HG03378 (cell line): Measurements from ENCODE around the gene MICAL3.

ENCODE experiments used
- ATAC-seq: cut with Tn5 transposase; IDR thresholded peaks from one replicate; pipeline ENCODE4 v1.9.1; 2021; ENCODE audit warnings: mild to moderate bottlenecking, moderate library complexity; ENCODE audit not compliant: unreplicated experiment

Gene MICAL3

DNA sequence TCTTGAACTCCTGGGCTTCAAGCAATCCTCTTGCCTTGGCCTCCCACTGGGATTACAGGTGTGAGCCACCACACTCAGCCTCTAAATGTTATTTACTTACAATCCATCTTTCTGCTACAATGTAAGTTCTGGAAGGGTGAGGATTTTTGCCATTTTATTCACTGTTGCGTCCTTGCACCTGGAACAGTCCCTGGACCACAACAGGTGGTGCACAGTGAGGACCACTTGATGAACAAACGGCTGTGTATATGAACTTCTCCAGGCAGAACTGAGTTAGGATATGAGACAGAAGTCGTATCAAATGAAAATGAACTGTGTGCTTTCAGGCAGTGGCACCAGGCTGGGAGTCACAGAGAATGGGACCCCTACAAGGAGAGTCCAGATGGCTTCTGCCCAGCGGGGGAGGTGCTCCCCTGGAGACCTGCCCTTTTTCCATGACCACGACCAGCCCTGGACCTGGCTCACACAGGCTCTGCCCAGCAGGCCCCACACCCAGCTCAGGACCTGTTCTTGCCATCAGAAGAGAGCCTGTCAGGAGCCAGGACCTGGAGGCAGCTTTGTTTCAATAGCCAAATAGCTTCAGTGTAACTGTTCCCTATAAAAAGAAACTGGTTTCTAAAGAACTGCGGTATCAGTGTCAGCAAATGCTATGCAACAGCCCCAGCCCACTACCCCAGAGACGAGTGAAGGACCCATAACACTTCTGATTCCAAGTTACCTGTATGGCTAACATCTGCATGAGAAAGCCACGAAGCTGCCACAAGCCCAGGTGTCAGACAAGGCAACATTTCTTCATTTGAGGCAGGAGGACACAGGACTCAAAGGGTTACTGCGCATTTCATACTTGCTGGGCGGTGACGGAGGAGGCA lies 104.9 kb downstream of the MICAL3 start:
- ATAC-seq: no peak

DNA sequence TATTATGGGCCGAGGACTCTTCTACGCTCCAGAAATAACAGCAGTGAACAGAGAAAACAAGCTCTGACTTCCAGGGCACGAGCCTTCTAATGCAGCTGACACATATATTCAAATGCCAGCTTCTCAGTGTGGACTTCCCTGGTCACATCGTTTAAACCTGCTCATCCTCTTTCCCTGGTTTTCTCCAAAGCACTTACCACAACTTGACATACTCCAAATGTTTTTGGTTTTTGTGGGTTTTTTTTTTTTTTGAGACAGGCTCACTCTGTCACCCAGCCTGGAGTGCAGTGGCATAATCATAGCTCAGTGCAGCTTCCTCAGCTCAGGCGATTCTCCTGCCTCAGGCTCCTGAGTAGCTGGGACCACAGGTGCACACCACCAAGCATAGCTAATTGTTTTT lies 105.5 kb downstream of the MICAL3 start:
- ATAC-seq: no peak

DNA sequence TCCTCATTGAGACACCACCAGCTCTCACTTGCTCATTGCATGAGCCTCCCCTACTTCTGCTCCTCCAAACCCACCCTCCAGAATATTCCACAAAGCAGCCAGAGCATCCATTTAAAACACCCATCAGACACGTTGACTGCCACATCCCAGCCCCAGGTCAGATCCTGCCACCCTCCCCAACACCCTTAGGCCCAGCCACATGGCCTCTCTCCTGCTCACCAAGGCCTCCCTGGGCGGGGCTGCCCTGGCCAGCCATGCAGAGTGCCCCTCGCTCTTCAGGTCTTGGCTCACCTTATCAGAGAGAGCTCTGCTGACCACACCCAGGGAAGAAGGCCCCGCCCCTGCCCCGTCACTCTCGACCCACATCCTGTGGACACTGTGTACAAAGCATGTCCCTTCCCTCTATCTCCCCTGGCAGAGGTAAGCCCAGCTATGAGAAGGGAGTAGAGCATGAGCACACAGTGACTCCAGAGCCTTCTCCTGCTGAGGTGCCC lies 106.8 kb downstream of the MICAL3 start:
- no peak for ATAC-seq

DNA sequence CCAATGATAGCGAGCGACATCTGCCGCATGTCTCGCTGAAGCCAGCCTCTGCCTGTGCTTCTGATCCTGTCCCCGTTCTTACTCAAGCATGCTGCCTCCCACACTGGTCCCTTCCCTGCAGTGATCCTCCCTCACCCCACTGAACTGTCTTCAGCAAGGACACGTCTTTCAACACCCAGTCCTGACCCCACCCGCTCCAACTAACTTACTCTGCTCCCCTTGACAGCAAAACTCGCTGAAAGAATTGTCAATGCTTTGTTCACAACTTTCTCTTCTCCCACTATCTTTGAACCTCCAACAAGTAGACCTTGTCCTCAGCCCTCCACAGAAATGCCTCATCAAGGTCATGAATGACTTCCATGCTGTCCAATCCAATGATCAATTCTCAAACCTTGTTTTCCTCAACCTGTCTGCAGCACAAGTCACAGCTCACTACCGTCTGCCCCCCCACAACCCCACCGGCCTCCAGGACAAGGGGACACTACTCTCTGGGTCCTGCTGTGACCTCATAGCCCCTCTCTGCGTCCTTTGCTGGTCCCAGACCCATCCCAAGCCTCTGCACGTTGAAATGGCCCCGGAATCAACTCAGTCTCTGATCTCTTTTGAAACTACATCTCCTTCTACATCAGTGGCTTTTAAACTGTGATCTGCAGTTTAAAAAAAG lies 108.0 kb downstream of the MICAL3 start:
- no peak for ATAC-seq

DNA sequence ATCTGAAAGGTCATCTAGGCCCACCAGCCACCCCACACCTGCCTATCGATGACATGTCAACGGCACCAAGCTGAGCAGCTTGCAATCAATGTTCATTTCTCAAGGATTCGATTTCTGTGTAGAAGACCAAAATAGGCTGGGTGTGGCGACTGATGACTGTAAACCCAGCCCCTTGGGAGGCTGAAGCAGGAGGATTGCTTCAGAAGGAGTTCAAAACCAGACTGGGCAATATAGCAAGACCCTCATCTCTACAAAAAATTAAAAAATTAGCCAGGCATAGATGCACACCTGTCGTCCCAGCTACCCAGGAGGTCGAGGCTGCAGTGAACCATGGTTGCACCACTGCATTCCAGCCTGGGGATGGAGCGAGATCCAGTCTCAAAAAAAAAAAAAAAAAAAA lies 108.7 kb downstream of the MICAL3 start:
- no peak for ATAC-seq

DNA sequence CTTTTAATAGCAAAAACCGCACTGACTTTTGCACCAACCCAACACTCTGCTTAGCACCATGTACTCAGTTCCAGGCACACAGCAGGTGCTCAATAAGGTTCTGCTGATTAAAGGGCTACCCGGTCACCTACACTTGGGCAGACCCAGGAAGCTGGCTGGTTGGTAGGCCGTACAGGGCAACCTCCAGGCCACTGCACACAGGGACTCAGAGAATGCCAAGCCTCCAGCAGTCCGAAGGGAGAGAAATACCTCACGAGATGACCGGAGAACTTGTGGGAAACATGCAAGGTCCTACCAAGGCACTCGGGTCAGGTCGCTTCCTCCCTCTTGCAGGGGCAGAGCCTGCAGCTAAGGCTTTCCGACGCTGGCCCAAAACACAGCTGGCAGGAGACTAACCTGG lies 109.2 kb downstream of the MICAL3 start:
- ATAC-seq: no peak

DNA sequence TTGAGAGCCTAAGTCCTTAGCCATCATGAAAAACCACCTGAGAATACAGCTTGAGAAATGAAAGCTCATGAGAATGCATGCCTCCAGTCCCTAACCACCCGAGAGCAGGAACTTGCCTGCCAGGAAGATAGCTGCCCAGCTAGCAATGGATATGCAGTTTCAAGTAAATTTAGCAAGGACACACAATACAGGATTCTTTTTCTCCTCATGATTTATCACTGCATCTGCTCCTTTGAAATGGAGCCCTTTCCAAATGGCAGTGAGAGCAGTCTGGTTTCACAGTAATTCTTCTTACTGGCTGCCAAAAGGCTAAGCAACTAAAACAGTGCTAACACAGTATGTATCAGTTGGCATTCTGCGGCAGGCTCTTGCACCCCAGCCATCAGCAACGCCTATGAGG lies 109.9 kb downstream of the MICAL3 start:
- ATAC-seq: no peak

DNA sequence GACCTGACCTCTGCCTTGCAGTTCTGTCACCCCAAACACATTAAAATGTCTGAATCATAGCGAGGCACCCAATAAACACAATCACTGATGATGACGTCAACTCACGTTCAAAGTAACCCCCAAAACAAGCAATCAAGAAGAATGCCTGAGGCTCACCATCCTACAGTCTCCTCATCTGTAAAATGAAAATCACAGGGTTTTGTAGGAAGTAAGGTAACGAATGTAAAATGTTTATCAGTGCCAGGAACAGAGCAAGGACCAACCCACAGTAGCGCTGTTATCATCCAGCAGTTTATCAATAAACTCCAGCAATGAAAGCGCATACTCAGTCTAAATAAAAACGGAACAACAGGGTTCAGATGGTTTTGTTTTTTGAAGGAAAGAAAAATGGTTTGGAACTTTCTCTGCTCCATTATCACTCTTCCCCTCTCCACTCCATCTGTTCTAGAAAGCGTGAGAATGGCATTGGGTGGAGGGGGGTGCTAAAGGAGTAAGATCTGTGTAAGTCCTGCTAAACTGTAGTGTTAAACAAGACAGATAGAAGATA lies 110.5 kb downstream of the MICAL3 start:
- ATAC-seq: no peak

DNA sequence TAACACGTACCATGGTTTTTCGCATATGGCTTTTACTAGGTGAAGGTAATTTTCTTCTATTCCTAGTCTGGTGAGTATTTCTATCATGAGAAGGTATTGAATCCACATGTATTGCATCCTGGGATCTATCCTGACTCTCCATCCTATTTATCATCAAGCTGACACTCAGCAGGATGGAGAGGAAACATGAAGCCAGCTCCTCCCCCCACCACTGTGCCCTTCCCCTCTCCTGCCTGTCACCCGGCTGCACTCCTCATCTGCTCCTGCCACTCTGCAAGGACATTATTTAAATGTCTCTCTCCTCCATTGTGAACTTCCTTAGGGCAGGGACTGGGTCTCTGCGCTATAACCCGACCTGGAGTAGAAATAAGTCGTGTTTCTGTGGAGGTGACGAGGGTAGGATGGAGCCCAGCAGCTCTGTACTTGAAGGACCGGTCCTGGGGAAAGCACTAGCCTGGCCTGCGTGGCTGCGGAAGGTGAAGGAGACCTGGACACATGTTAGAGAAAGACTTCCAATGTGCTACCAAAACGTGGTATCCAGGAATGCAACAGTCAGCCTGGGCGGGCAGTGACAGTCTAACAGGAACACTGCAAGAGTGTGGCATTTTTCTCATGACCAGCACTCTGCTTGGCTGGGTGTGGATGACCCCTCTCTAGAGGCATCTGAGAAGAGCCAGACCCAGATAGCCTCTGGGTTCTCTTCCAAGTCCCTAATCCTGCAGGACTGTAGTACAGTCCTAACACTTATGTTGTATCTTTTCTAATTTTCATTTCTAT lies 111.2 kb downstream of the MICAL3 start:
- no peak for ATAC-seq

DNA sequence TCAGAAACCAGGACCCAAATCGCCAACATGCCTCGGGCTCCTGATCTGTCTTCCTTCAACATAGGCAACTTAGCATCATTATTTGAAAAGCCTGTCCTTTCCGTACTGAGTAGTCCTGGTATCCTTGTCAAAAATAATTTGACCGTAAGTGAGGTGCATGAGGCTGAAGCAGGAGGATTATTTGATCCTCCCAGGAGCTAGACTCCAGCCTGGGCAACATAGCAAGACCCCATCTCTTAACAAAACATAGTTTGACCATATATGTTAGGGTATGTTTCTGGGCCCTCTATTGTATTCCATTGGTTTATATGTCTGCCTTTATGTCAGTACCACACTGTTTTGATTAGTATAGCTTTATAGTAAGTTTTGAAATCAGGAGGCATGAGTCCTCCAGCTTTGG lies 112.5 kb downstream of the MICAL3 start:
- ATAC-seq: no peak

DNA sequence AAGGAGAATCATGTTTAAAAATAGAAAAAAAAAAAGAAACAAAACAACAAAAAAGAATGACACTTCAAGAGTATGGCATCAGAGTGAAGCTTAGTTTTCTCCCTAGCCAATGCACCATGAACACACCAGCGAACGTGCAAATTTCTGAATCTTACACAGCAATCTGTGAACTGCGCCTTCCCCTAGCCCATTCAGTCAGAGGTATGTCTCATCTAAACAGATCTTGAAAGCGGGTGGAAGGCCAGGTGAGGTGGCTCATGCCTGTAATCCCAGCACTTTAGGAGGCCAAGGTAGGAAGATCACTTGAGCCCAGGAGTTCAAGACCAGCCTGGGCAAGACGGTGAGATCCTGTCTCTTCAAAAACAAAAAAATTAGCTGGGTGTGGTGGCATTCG lies 113.1 kb downstream of the MICAL3 start:
- ATAC-seq: no peak

DNA sequence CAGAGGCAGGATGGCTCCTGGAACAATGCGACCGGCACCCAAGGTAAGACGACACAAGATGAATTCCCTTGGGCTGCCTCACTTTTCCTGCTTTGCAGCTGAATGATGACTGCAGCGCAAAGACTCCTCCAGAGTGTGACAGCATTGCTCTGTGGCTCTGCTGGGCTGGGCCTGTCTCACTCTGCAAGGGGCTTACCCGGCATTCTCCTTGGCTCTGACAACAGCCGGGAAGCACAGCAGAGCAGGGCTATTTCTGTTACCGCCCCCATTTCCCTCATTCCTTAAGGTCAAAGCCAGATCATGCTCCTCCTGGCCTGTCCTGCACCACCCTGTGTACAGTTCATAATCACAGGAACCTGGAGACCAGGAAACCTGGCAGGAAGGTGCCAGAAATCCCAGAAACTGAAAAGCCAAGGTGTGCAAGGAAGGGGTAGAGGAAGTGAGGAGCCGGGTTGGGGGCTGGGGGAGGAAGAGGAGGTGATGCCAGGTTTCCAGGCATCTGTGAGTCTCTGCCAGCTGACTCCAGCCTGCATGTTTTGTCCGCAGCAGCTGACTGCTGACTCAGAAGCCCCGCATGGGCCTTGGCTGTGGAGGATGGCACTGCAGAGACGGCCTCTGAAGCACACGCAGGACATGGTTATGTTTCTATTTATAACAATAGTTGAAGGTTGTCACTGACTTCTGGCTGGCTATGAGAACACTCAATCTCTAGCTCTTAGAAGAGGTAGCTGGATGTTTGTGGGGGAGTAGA lies 113.6 kb downstream of the MICAL3 start:
- ATAC-seq: no peak

DNA sequence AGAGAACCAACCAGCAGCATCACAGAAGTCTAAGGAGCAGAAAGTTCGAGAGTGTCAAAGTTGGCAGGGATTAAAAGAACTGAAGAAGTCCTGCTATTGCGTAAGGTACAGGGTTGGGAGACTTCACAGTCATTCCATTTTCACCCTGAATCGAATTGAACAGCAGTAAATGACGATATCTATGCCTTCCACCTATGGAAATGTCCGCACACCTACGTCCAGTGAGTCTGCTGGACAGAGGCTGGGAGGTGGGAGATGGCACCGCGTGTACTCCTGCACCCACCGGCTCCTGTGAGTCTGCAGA lies 116.7 kb downstream of the MICAL3 start:
- no peak for ATAC-seq

DNA sequence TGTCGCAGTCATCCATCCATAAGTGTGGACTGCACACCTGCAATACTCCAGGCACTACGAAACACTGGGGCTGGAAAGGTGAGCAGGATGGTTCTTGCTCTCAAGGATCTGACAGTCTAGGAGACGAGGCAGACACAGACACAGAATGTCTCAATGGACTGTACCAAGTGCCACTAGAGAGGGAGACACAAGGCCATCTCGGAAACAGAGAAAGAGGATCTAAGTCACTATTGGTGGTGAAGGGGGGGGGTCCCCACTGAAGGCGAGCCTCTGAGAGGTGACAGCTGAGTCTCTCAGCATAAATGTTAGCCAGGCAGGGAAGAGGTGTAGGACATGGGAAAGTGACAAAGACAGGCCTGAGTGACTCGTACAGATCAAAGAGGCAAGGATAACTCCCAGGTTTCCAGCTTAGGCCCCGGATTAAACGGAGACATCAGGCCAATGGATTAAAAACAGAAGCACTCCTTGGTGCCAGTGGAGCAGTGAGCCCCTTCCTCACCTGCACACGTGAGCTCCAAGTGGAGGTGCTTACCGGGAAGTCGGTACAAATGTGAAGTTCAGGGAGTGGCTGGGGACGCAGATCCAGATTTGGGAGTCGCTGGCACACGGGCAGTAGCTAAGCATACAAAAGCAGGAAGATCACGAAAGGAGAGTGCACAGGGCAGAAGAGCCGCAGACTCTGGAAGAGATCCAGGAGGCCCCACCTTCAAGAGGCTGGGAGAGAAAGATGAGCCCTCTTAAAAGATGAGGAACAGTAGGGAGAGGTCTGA lies 117.2 kb downstream of the MICAL3 start:
- ATAC-seq: no peak

DNA sequence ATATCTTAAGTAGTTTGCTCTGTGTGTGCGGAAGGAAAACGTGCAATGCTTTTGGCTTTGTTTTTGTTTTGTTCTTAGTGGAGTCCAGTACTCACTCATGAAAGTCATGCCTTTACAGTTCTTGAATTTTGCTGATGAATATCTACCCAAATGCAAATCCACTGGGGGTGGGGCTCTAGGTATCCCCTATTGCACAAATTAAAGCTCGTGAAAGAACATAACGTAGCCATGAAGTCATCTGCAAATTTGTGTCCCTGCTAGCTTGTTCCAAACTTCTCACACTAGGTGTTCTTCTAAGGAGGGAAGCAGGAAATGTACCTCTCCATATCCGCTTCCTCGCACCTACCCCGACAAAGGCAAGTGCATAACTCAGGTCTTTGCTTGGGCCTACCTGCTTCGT lies 118.9 kb downstream of the MICAL3 start:
- no peak for ATAC-seq

DNA sequence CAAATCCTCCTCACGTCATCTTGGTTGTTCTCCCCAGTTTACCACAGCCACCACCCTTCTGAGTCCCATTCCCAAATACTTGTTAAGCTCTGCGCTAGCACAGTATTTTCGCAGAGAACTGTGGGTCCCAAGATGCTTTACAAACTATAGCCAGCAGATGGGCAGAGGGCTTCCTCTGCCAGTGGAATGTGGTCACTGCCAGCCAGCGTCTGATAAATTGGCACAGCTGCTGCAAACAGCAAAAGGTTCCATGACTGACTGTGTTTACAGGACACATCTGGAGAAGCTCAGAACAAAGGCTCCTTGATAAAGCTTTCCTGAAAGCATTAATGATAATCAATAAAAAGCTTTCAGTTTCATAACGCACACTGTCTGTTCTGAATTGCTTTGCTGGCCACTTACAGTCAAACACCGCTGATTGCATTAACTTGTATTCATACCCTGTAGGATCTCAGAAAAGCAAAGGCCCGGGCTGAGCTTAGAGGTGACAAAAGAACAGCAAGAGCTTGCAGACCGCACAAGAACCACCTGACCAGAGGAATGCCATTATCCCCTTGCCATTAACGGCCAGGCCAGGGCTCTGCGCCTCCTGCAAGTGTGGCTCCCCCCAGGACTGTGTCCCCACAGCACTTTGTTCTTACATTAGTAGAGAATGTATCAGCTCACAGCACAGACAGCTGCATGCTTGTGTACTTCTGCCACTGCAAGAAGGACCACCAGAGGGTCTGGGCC lies 120.6 kb downstream of the MICAL3 start:
- no peak for ATAC-seq

DNA sequence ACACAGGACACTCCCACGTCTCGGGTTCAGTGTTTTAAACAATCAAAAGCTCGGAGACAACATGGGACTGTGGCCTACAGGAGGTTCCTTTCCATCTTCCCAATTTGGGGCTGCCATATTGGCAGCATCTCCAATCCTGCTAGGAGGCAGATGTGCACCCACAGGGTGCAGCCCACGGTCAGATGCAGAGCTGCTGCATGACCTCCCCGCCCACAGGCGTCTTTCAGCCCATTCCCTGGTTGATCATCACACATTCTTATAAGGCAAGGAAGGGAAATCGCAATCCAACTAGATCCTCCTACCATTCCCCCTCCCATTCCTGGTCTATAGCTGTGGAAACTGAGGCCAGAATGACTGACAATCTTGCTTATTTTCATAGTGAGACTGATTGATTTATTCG lies 121.4 kb downstream of the MICAL3 start:
- no peak for ATAC-seq

DNA sequence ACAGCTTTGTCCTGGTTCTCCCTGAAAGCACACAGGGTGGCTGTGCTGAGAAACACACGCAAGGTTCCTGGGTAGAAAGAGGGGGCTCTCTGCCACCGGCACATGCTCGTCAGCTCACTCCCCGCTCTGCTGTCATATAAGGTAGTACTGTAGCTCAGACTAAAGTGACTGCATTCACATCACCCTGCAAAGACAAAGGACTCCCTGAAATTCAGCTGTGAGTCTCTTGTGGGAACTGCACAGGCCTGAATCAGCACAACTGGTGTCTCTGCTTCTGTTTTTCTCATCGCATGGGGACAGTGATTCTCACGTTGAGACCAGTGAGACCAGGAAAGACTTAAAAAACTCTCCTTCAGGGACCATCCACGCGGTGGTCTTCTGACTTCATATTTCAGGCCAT lies 126.0 kb downstream of the MICAL3 start:
- ATAC-seq: no peak

DNA sequence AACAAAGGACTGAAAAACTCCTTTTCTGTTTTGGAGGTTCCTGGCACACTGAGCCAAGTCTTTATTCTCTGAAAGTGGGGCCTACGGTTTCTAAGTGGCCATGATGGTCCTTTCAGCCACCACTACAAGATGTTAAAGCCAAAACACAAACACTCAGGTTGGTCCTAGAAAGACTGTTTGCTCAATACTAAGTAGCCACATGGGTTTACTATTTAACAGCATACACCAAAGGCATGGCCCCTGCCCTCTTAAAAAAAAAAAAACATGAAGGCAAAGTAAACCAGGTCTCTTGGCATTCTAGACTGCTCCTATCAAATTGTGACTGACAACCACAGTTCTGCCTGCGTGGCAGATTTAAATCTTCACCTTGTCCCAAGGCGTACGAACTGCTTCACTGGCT lies 126.5 kb downstream of the MICAL3 start:
- ATAC-seq: no peak
